Stimulated activated CD8-positive, alpha-beta memory T cell treated with anti-CD3 and anti-CD28 coated beads, Interleukin-12 subunit alpha, Interleukin-12 subunit beta, amount 100 ng/mL, for 4 hours (primary cell): ENCODE measurements around the gene C1QTNF1.

Experiments used
- DNase-seq: peaks from one replicate; pipeline ENCODE4 v3.0.0-alpha.2; 2020; ENCODE audit warnings: low read depth

Gene C1QTNF1, protein sequence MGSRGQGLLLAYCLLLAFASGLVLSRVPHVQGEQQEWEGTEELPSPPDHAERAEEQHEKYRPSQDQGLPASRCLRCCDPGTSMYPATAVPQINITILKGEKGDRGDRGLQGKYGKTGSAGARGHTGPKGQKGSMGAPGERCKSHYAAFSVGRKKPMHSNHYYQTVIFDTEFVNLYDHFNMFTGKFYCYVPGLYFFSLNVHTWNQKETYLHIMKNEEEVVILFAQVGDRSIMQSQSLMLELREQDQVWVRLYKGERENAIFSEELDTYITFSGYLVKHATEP

DNA sequence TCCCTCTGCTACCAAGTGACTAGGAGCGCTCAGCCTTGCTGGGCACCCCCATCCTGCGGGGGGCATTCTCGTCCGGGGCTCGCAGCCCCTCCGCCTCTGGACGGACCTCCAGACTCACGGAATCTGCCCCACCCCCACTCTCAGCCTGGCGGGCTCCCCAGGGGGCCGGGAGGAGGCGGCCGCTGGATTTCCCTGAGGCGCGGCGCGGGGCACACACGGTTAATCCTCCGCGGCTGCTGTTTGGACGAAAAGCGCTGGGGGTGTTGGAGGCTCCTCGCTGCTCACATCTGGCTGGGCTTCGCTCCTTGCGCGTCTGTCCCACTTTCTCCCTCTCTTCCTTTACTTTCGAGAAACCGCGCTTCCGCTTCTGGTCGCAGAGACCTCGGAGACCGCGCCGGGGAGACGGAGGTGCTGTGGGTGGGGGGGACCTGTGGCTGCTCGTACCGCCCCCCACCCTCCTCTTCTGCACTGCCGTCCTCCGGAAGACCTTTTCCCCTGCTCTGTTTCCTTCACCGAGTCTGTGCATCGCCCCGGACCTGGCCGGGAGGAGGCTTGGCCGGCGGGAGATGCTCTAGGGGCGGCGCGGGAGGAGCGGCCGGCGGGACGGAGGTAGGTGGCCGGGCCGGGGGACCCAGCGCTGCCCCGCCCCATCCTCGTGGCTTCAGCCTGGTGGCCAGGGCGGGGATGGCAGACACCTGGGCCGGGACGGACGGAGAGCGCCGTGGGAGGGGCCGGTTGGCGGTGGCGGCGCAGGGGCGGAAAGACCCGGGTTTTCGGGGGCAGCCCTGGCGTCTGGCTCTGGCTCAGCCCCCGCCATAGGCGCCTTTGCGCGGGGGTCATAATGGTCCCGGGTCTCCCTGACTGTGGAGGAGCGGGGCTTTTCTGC, at the start of gene C1QTNF1:
TSS of gene C1QTNF1 (plus strand) at position 284 of the 886 bp plus-strand sequence. CDS start 19,800 bp downstream, outside the sequence.
- DNase-seq, result no peak

DNA sequence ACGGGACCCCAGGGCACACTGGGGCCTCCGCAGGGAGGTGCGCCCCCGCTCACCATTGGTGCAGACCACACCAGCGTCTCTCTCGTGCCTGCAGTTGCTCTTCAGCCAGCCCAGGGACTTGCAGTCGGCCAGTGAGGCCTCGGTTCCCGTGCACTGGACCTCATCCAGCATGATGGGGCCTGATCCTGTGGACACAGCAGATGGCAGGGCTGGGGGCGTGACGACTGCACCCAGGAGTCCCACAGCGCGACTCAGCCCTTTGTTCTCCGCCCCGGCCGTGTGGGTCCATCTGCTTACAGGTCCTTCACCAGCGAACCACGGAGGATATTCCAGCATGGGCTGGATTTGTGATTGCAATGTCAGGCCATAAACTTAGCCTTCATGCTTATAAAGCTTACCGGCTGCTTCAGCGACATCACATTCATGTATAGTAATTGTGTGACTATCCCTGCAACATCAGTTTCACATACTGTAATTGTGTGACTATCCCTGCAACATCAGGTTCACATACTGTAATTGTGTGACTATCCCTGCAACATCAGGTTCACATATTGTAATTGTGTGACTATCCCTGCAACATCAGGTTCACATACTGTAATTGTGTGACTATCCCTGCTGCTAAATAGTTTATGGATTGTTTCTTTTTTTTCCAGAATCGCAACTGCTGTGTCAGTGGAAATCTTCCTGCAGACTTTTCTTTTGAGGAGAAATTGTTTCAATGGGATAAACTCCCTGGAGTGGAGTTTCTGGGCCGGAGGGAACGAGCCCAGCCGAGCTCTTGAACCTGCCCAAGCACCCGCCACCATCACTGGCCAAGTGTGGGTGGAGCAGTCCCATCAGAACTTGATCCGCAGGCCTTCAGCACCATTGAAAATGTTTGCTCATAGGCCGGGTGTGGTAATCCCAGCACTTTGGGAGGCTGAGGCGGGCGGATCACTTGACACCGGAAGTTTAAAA, 49.1 kb upstream of the C1QTNF1 start:
- no peak for DNase-seq

DNA sequence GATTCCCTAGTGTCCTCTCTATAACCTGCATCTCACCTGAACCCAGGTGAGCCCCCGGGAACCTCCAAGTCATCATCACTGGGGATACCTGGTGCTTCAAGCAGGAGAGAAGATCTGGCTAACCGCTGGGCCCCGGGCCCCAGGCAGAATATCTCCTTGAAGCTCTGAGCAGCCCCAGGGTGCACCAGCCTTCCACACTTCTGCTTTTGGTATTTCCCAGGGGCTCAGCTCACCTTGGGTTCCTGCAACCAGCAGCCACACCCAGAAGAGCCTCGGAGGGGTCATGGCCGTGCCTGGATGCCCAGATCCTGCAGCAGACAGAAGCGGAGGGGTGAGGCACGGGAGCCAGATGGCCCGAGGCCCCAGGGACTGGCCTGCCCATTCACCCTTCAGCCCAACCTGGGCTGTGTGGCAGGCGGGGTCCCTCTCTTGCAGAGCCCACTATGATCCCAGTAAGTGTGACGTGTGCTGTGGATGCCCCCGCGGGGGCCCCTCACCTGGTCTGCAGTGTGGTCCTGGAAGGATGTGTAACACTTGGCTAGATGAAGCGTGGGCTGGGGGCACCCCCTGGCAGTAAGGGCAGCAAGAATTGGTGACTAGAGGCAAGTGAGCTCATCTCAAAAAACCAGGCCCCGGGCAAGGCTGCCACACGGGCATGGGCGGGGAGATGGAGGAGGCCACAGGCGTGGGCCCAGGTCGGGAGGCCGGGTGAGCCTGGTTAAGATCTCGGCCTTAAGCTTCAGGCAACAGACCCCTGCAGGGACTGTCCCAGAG, 46.9 kb upstream of the C1QTNF1 start:
- DNase-seq, result no peak

DNA sequence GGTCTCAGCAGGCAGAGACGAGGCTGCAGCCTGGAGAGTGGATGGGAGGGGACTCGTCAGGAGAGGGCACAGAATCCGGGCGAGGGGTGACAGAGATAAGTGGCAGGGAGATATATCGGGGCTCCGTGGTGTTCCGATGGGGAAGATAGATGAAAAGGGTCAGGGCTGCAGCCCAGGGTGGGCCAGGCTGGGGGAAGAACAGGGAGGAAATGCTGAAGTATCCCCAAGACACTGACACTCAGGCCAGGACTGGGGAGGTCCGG, 46.4 kb upstream of the C1QTNF1 start:
- no peak for DNase-seq

DNA sequence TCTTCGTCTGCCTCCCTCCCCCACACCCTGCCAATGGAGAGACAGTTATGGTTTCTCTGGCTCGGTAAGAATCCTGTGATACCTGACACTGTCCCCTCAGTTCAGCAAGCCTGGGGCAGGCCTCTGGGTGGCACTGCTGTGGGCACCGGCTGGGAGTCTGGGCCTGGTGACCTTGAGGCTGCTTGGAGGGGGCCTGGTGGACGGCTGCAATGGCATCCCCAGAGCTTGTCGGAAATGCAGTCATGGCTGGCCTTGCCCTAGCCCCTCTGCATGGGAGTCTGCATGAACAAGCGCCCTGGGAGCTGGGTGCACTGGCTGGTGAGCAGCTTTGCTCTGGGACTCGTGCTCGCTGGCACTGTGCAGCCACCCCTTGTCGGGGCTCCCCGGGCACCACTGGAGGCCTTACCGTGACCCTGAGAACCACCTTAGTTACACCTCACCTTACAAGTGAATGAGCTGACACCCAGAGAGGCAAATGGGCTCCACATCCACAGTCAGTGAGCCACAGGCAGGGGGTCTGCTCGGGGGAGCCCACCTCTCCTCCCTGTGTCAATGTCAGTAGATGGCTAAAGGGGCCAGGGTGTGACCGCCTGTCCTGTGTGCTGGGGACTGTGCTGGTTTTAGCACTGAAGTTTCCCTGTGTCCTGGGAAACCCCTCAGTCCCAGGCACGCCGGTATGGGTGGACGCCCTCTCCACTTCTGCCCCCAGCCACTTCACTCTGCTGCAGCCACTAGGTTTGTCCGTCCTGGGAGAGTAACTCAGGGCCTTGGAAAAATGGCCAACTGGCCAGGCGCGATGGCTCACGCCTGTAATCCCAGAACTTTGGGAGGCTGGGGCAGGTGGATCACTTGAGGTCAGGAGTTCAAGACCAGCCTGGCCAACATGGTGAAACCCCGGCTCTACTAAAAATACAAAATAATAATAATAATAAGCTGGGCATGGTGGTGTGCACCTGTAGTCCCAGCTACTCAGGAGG, 45.7 kb upstream of the C1QTNF1 start:
- DNase-seq, result no peak

DNA sequence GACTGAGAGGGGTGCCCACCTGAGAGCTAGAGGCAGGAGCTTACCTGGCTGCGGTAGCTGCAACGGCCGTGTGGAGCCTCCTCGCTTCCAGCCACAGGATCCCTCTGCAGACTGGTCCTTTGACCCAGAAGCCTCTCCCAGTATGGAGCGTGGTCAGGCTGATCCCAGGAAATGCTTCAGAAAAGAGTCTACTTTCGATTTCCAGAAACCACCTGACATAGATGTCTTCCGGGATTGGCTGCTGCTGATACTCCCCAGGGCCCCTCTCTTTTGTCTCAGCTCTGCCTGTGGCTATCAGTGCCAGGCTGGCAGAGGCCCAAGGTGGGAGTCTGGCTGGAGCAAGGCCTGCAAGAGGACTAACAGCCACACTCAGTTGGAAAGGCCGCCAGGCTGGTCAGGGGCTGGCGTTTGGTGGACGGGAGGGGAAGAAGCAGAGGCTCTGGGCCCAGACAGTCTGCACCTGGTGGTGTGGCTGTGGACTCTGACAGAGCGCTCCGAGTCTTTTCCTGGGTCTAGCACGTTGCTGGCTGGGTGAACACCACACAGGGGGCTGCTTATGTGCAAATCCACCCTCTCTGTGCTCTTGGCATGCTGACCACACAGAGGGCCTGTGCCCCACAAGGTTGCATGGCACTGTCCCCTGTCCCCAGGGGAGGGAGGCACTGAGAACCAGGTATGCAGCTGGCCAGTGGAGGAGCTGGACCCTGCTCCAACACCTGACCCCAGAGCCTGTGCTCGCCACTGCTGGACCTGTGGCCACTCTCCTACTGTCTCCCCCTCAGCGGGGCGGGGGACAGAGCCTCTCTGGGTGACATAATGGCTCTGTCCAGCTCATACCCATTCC, 44.0 kb upstream of the C1QTNF1 start, which contains the start of gene LGALS3BP:
TSS of gene LGALS3BP (minus strand) at position 144 of the 844 bp plus-strand sequence. CDS start 2,732 bp downstream, outside the sequence.
- DNase-seq, result no peak

DNA sequence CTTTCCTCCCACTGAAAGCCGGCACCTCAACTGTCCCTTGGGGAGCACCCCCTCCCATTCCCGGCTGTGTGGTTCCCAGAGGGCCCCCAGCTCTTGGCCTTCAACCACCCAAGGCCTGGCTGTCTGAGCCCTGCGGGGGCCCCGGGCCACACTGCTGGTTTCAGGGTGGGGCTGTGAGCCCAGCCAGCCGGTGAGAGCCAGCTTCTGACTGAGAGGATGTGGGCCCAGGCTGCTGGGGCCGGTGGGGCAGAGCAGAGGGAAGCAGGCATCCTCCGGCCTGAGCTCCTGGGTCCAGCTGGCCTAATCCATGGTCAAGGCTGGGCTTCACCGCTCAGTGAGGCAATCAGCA, 43.4 kb upstream of the C1QTNF1 start:
- no peak for DNase-seq

DNA sequence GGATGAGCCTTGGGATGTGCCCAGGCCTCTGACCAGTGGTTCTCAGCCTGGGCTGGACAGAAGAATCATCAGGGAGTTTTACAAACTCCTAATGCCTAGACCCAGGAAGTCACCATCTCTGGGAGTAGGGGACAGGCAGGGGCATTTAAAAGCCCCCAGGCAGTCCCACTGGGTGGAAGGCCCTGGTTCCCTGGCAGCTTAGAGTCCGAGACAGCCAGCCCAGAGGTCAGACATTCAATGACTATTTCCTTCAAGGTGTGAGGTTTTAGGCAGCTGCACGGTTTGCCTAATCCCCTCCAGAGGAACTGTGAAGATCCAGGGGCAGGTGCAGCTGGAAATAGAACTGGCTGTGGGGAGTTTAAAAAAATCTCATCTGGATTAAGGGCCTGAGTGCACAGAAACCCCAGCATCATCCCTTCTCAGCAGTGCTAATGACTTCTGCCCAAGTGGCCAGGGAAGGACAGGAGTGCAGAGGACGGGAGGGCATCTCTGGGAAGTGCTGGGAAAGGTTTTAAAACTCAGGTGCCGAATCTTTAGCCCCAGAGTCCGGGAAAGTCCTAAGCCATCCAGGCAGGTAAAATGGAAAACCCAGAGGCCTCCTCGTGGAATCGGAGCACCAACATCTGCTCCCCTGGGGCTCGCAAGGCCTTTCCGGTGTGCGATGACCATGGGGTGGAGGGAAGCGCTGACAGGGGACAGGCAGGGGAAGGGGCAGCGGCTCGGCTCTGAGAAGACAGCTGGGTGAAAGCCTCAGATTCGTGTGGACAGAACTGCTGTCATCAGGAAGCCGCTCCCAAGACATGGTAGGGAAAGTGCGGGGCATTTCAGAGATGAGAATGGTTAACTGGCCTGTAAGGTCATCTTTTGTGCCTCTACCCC, 42.7 kb upstream of the C1QTNF1 start:
- DNase-seq, result no peak

DNA sequence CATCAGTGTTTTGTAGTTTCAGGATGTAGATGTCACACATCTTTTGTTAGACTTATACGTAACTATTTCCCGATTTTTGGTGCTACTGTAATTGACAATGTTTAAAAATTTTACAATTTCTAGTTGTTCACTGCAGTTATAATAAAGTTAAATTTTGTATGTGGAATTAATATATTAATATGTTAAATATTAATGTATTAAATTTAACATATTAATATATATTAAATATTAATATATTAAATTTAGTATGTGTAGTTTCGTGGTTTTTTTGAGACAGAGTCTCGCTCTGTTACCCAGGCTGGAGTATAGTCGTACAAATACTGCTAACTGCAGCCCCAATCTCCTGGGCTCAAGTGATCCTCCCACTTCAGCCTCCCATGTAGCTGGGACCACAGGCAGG, 38.6 kb upstream of the C1QTNF1 start:
- no peak for DNase-seq

DNA sequence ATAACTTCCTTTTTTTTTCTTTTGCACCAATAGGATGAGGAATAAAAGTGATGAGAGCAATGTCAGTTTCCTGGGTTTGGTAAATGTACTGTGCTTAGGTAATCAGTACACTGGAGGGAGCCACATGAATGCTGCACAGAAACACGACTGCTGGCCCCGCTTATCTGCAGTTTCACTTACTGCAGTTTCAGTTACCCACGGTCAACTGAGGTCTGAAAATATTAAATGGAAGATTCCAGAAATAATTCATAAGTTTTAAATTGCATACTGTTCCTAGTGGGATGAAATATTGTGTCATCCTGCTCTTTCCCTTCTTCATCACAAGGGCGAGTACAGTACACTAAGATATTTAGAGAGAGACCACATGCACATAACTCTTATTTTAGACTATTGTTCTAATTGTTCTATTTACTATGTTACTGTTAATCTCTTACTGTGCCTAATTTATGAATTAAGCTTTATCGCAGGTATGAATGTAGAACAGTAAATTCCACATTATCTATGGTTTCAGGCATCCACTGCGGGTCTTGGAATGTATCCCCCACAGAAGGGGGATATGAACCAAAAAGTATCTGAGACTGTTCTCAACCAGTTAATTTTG, 37.8 kb upstream of the C1QTNF1 start:
- DNase-seq, result no peak

DNA sequence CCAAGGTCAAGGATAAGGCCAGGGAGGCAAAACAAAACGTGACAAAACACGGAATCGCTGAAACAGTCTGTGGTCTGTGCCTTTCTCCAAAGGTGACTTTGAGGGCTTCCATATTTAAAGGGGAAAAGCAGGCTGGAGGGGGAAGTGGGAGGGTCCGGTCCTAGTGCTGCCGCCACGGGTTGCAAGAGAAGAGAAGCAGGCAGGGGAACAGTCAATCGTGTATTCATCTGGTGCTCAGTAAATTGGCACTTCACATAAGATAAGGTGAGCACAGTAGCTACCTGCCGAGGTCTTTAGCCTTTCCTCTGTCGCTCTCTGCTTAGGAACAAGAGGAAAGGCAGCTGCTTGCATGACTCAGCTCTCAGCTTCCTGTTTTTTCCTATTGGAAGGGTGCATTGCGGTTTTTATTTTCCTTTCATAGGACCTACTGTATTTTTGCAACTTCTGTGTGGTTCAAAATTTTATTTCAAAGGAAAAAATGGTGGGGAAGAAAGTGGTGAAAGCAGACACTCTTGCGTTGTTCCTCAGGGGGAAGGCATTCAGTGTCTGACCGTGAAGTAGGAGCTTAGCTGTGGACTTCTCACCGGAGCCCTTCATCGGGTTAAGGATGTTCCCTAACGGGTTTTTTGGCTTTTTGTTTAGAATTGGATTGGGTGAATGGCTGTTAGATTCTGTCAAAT, 37.2 kb upstream of the C1QTNF1 start:
- DNase-seq, result no peak

DNA sequence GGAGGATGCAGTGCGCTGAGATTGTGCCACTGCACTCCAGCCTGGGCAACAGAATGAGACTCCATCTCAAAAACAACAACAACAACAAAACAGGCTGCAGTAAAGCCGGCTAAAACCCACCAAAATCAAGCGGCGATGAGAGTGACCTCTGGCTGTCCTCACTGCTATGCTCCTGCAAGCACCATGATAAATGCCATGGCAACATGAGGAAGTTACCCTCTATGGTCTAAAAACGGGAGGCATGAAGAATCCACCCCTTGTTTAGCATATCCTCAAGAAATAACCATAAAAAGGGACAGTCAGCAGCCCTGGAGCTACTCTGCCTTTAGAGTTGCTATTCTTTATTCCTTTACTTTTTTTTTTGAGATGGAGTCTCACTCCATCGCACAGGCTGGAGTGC, 35.8 kb upstream of the C1QTNF1 start:
- no peak for DNase-seq

DNA sequence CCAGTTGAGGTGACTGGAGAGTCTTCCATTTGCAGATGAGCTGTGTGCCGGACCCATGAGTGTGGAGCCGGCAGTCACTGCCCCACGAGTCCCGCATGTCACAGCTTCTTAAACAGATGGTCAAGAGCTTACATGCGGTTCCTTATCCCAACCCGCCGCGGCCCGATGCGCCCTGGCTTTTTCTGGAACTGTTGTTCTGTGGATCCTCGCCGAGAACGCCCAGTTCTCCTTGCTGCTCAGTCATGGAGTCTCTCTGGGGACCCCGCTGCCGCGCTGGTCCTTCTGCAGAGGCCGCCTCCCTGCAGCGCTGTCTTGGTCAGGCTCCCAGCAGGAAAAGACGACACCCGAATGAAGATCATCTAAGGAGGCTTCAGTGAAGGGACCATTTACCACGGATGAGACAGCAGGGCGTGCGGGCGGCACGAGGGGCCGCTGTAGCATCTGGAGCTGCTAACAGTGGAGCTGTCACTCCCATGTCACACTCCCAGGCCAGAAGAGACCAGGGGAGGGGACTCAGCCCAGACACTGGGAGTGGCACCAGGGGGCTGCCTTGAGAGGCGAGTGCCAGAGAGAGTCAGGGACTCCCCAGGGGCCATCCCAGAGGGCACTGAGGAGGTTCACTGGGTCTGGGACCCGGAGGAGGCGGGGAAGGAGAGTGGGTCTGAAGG, 33.5 kb upstream of the C1QTNF1 start:
- no peak for DNase-seq

DNA sequence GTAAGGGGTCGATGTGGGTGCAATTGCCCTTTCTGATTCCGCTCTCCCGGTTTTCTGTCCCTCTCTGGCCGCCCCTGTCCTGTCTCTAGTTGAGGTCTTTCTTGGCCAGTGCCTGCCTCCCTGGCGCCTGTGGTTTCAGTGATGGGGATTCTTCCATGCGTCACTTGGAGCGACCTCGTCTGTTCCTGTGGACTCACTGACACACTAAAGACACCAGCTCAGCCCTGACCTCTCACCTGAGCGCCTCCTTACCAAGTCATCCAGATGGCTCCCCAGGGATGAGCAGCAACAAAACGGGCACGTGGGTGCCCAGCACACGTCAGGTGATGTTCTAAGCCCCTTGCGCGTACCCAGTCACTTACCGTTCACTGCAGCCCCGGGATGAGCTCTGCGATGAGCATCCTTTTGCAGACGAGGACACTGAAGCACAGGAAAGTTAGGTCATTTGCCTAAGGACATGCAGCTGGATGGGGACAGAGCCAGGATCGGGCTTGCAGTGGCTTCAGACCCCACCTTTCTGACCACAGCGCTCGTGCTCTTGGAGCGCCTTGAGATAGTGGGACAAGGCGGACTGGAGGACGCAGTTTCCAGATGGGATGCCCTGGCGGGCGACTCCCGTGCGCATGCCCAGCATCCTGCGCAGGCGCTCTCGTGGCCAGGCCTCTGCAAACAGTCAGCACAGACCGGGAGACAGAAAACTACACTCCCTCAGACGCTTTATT, 32.8 kb upstream of the C1QTNF1 start:
- no peak for DNase-seq

DNA sequence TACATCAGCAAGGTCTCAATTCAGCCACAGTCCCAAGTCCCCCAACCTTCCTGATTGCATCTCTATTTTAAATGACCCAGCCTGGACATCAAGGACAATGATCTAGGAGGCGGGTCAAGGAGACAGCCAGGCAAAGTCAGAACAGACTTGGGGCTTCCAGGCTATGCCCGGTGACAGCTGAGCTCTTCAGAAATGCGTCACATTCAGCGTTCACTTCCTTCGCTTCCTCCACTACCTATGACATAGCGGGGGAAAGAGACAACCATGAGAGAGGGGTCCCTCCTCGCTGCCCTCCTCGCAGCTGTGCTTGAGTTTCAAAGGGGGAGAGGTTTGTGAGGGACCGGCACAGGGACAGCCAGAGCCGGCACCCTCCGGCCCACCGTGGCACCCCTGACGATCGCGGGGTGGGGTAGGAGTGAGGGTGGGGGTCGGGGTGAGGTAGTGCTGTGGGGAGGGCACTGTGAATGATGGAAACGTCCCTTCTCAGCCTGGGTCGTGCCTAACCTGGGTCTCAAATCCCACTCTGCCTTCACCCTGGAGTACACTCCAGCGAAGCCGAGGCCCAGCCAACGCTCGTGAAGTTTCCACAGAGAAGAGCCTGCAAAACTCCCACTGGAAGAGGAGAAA, 31.9 kb upstream of the C1QTNF1 start:
- DNase-seq, result no peak
